Heart left ventricle (tissue), 16 donors: ENCODE measurements around the gene PLCB3. TPM values are rescaled to one million over a fixed set of nuclear protein-coding genes. Genes with fewer than 3 reads are reported as not detected.

ENCODE experiments used
- ATAC-seq, 4 donors: fragments of 200-7000 bp; cut with Tn5 transposase; one replicate each; pipeline ENCODE4 v1.9.1; 2020 to 2022; ENCODE audit warnings: moderate library complexity in 4 of 4, mild to moderate bottlenecking in 3 of 4, moderate number of reproducible peaks in 1 of 4
- DNase-seq, 5 donors: peaks; one replicate each; pipeline ENCODE4 v3.0.0-alpha.2; 2020
- H3K27ac ChIP-seq, 12 donors: fragments of 200-600 bp; sonication (generic) in 4 of 12; one replicate each; pipeline versions ENCODE4 v1.5.0 to v1.8.0; 2016 to 2022; ENCODE audit warnings: mild to moderate bottlenecking in 2 of 12
- H3K27me3 ChIP-seq, 9 donors: fragments of 200-600 bp; sonication (generic) in 2 of 9; one replicate each; pipeline versions ENCODE4 v1.5.1 to v1.8.0; 2016 to 2022; ENCODE audit warnings: mild to moderate bottlenecking in 3 of 9
- H3K36me3 ChIP-seq, 9 donors: fragments of 200-600 bp; sonication (generic) in 2 of 9; one replicate each; pipeline versions ENCODE4 v1.5.0 to v1.8.0; 2018 to 2022; ENCODE audit warnings: mild to moderate bottlenecking in 2 of 9
- H3K4me1 ChIP-seq, 12 donors: fragments of 200-600 bp; sonication (generic) in 4 of 12; one replicate each; pipeline versions ENCODE4 v1.5.0 to v1.8.0; 2016 to 2022; ENCODE audit warnings: mild to moderate bottlenecking in 3 of 12
- H3K4me3 ChIP-seq, 12 donors: fragments of 200-600 bp; sonication (generic) in 4 of 12; one replicate each; pipeline versions ENCODE4 v1.5.0 to v1.8.0; 2017 to 2022; ENCODE audit warnings: mild to moderate bottlenecking in 9 of 12, moderate library complexity in 4 of 12
- H3K9me3 ChIP-seq, 12 donors: fragments of 200-600 bp; sonication (generic) in 4 of 12; one replicate each; pipeline versions ENCODE4 v1.5.0 to v1.8.0; 2016 to 2022; ENCODE audit warnings: mild to moderate bottlenecking in 1 of 12
- POLR2A ChIP-seq, 2 donors: fragments of 450-650 bp; IDR thresholded peaks; one replicate each; pipeline ENCODE4 v1.6.1; 2017; ENCODE audit warnings: antibody characterized with exemption in 2 of 2, mild to moderate bottlenecking in 2 of 2, moderate library complexity in 2 of 2
- WGBS, 4 donors: extraction: QIAGEN DNeasy Blood & Tissue Kit in 2 of 4; methylation state at CpG; one replicate each; pipeline versions ENCODE4 v1.1.5 to v1.1.7; 2013 to 2018; 5-methylcytosine and 5-hydroxymethylcytosine counted together
- intact Hi-C, 10 donors: fragments of 100-400 bp; cut with DNase I; formaldehyde crosslinking; loops; one replicate each; pipeline versions ENCODE4 v1.11.1 to v1.14.2; 2022
- polyA plus RNA-seq, 2 donors: library from polyadenylated mRNA; stranded (reverse); fragments of 200-250 nt; gene quantifications; one replicate each; pipeline ENCODE4 v1.2.3, GENCODE V29; 2013
- total RNA-seq, 9 donors: library from RNA; depleted of rRNA in 2 of 9; stranded (reverse); fragments of >200 nt in 2 of 9; fragmentation: NEBNext Ultra II Directional in 3 of 9; extraction: Animal tissue kit (Norgen Biotek cat#: 25700) in 3 of 9; gene quantifications; one replicate each; pipeline versions ENCODE4 v1.1.0 to v1.2.4, GENCODE V29; 2016 to 2023
- TF ChIP-seq, protein P1 (sequence below), 12 donors: fragments of 200-600 bp; sonication (generic) in 4 of 12; IDR thresholded peaks; one replicate each; pipeline versions ENCODE4 v1.5.0 to v1.8.0; 2018 to 2022; ENCODE audit warnings: antibody characterized with exemption in 12 of 12, mild to moderate bottlenecking in 5 of 12
- donor health status: ischemic (EF 13 %, LVEDD 7.1; RV severe dilation, severe dysfunction).
- donor health status: healthy with polysubstance abuse.
- donor health status: DM: no; HTN: yes; CAD: no.
- donor health status: DM: no; HTN: no; CAD: no.
- donor health status: ischemic (EF 25% LVEDD 6.9; RV normal size, moderate dysfunction).
- donor health status: ischemic (EF 25% LVEDD 5.7; RV mildly dilated, moderate dysfunction).
- donor health status: healthy.
- donor health status: DM: yes; HTN: yes; CAD: no.
- donor health status: ischemic (EF 35%, LVEDD 5.7; RV mildly dilated, moderate dysfunction).
- donor health status: nonischemic (EF 11% LVEDD 7.7; RV severe dilation, severe dysfunction).
- donor health status: DM: yes; HTN: yes; CAD: no.
- donor health status: PGD.
- donor health status: ischemic (EF 29% LVEDD 5.4; RV normal size, mild dysfunction).
- donor health status: nonischemic (EF 23%, LVEDD 6.1; RV moderate dilation, normal function).

The PLCB3 gene
- total and polyA plus RNA-seq, 11 donors, result 7.4 to 19.1 (median 9.8) TPM

DNA sequence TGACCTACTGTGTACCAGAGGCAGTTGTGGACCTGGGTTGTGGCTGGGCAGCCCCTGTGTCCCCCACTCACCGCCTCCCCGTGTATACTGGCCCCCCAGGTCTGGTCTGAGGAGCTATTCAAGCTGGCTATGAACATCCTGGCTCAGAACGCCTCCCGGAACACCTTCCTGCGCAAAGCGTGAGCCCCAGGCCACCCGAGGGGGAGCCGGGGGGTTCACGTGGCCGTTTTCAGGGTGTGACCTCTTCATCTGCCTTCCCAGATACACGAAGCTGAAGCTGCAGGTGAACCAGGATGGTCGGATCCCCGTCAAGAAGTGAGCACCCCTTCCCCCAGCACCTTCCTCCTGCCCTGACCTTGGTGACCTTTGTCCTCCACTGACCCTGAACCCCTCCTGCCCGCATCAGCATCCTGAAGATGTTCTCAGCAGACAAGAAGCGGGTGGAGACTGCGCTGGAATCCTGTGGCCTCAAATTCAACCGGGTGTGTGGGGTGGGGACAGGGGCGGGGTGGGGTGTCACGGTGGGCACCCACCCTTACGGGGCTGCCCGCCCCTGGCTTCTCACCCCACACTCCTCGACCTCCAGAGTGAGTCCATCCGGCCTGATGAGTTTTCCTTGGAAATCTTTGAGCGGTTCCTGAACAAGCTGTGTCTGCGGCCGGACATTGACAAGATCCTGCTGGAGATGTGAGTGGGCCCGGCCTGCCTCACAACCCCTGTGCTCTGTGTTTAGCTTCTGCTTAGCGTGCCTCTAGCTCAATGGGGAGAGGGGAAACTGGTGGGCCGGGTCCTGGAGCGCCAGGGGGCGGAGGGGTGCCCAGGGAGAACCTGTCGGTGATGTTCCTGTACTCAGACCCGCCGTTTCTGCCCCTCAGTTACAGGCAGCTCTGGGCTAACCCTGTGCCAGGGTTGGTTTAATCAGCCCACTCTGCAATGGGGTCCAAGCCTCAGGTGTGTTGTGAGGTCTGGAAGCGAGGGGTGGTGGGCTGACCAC lies 4.1 kb downstream of the PLCB3 start:
- ATAC-seq, result no peak
- Histone ChIP-seq H3K27me3 (no peaks in the 10 kb centered on the region), H3K9me3 (no peaks in the 10 kb centered on the region), H3K4me1 (peaks cover 5 to 38% (median 25%) of the 10 kb centered on the region in 12 donors), H3K36me3 (peaks cover 0 to 62% (median 50%) of the 10 kb centered on the region in 9 donors), H3K4me3 (no peak overlapping the region), H3K27ac (no peak overlapping the region)
- WGBS, 4 donors, result 90 to 94% (median 91%) methylated on average over 32 to 35 of the region's 35 CpGs
- DNase-seq, result no peak
- no peak for TF ChIP-seq POLR2A (IDR thresholded peaks at IDR 0.05)
- TF ChIP-seq, protein P1, sequence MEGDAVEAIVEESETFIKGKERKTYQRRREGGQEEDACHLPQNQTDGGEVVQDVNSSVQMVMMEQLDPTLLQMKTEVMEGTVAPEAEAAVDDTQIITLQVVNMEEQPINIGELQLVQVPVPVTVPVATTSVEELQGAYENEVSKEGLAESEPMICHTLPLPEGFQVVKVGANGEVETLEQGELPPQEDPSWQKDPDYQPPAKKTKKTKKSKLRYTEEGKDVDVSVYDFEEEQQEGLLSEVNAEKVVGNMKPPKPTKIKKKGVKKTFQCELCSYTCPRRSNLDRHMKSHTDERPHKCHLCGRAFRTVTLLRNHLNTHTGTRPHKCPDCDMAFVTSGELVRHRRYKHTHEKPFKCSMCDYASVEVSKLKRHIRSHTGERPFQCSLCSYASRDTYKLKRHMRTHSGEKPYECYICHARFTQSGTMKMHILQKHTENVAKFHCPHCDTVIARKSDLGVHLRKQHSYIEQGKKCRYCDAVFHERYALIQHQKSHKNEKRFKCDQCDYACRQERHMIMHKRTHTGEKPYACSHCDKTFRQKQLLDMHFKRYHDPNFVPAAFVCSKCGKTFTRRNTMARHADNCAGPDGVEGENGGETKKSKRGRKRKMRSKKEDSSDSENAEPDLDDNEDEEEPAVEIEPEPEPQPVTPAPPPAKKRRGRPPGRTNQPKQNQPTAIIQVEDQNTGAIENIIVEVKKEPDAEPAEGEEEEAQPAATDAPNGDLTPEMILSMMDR (IDR thresholded peaks at IDR 0.05), result no peak
- intact Hi-C loops, result loop anchor here in 2 of 10 donors (5.0 to 10.0 kb wide), 2 partner anchors 42 to 49 kb away; partner anchors contain the start of genes CATSPERZ (in 1 of the 2) and ESRRA (in 1 of the 2)

DNA sequence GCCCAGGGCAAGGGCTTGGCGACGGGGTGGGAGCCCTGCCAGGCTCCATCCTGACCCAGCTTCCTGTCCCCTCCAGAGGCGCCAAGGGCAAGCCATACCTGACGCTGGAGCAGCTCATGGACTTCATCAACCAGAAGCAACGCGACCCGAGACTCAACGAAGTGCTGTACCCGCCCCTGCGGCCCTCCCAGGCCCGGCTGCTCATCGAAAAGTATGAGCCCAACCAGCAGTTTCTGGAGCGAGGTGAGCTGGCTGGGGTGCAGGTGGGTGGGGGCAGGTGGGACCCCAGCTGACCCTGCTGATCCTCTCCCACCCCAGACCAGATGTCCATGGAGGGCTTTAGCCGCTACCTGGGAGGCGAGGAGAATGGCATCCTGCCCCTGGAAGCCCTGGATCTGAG lies 5.0 kb downstream of the PLCB3 start:
- DNase-seq (no peak), ATAC-seq (no peak)
- no peaks in the 10 kb centered on the region for H3K27me3 ChIP-seq
- peaks cover 0 to 30% (median 19%) of the 10 kb centered on the region in 12 donors for H3K4me1 ChIP-seq
- no peak overlapping the region for H3K27ac ChIP-seq
- 86 to 89% (median 86%) methylated on average over 14 to 15 of the region's 15 CpGs for WGBS, 4 donors
- H3K36me3 ChIP-seq, result peaks cover 0 to 70% (median 53%) of the 10 kb centered on the region in 9 donors
- no peaks in the 10 kb centered on the region for H3K9me3 ChIP-seq
- intact Hi-C loops, result loop anchor here in 2 of 10 donors (5.0 to 10.0 kb wide), 2 partner anchors 41 to 49 kb away; partner anchors contain the start of genes CATSPERZ (in 1 of the 2) and ESRRA (in 1 of the 2)
- TF ChIP-seq, protein P1 (IDR thresholded peaks at IDR 0.05), result no peak
- no peak for TF ChIP-seq POLR2A (IDR thresholded peaks at IDR 0.05)
- H3K4me3 ChIP-seq, result no peak overlapping the region

DNA sequence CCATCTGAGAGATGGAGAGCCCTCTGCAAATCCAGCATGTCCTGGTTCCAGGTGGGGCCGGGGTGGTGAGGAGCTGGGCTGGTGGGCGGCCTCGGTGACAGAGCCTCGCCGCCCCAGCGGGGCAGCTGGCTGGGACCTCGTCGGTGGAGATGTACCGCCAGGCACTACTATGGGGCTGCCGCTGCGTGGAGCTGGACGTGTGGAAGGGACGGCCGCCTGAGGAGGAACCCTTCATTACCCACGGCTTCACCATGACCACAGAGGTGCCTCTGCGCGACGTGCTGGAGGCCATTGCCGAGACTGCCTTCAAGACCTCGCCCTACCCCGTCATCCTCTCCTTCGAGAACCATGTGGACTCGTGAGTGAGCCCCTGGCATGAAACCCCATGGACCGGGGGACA lies 7.0 kb downstream of the PLCB3 start:
- H3K27me3 ChIP-seq, result no peaks in the 10 kb centered on the region
- no peak for DNase-seq
- no peak overlapping the region for H3K4me3 ChIP-seq
- H3K36me3 ChIP-seq, result peaks cover 0 to 91% (median 74%) of the 10 kb centered on the region in 9 donors
- H3K4me1 ChIP-seq, result peaks cover 0 to 11% (median 5%) of the 10 kb centered on the region in 12 donors
- no peak overlapping the region for H3K27ac ChIP-seq
- WGBS, 4 donors, result 91 to 94% (median 92%) methylated on average over 21 to 24 of the region's 24 CpGs
- intact Hi-C loops, result loop anchor here in 2 of 10 donors (5.0 to 10.0 kb wide), 2 partner anchors 39 to 46 kb away; partner anchors contain the start of genes CATSPERZ (in 1 of the 2) and ESRRA (in 1 of the 2)
- no peak for TF ChIP-seq POLR2A (IDR thresholded peaks at IDR 0.05)
- TF ChIP-seq, protein P1 (IDR thresholded peaks at IDR 0.05), result no peak
- H3K9me3 ChIP-seq, result no peaks in the 10 kb centered on the region
- no peak for ATAC-seq
